ENCODE data around the gene PALMD. TPM values are rescaled to one million over a fixed set of nuclear protein-coding genes. Genes with fewer than 3 reads are reported as not detected.

PALMD gene
- total RNA-seq, 1 donor from 2014 or later, result 123 TPM

DNA sequence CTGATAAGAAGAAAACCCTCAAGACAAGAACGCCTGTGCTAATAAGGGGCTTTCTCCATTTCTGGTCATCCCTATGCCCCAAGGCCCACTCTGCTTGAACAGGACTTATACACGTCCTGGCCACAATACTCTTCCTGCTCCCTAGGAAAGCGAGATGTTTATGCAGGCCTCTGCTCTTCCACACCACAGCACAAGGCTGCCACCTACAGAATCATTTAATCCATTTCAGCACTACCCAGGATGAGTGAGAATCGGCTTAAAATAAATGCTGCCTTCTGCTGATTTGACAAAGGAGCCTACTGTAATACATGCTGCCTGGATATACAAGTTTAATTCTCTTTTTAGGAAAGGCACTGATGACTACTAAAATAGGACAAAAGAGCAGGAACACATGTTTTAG is 91.1 kb downstream of the PALMD start:
- no peaks in the 10 kb centered on the region for H3K9me3 ChIP-seq (replicated peaks)
- no peak overlapping the region for H3K4me3 ChIP-seq
- peak overlapping the region; percentile 14 for H3K27ac ChIP-seq (replicated peaks)
- TF ChIP-seq, protein P1, sequence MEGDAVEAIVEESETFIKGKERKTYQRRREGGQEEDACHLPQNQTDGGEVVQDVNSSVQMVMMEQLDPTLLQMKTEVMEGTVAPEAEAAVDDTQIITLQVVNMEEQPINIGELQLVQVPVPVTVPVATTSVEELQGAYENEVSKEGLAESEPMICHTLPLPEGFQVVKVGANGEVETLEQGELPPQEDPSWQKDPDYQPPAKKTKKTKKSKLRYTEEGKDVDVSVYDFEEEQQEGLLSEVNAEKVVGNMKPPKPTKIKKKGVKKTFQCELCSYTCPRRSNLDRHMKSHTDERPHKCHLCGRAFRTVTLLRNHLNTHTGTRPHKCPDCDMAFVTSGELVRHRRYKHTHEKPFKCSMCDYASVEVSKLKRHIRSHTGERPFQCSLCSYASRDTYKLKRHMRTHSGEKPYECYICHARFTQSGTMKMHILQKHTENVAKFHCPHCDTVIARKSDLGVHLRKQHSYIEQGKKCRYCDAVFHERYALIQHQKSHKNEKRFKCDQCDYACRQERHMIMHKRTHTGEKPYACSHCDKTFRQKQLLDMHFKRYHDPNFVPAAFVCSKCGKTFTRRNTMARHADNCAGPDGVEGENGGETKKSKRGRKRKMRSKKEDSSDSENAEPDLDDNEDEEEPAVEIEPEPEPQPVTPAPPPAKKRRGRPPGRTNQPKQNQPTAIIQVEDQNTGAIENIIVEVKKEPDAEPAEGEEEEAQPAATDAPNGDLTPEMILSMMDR (IDR thresholded peaks at IDR 0.05; ENCODE audit: borderline replicate concordance), result peak; percentile 72
- peaks cover 3% of the 10 kb centered on the region for H3K36me3 ChIP-seq
- peaks cover 7% of the 10 kb centered on the region for H3K4me1 ChIP-seq
- no peak for DNase-seq
- H3K27me3 ChIP-seq (ENCODE audit: low read depth), result no peaks in the 10 kb centered on the region
- intact Hi-C loops (cut with micrococcal nuclease), result no loop called here

DNA sequence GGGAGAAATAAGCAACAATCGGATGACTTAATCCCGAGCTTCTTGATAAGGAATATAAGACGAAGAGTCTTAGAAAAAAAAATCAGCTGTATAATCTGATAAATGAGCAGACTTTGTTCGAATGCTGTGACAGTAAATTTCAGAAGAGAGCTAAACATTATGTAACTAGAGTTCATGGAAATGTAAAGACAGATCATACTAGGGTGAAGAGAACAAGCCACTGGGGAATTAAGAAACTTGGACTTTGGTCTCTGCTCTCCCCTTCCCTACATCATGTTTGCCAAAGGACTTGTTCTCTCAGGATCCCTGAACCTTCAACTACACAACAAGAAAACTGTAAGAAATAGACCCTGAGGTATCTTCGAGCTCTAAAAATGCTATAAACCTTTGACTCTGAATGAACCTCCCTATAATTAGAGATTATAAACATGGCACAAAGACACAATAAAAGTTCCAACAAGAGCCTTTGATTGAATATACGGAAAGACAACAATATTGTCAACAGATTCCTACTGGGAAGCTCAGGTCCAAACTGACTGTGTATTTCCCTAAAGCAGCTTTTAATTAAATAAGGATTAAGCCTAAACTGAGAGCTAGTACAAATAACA is 93.0 kb downstream of the PALMD start:
- intact Hi-C loops (cut with micrococcal nuclease), result no loop called here
- H3K27me3 ChIP-seq (ENCODE audit: low read depth), result no peaks in the 10 kb centered on the region
- H3K9me3 ChIP-seq (replicated peaks), result no peaks in the 10 kb centered on the region
- TF ChIP-seq, protein P1 (IDR thresholded peaks at IDR 0.05; ENCODE audit: borderline replicate concordance), result no peak
- peaks cover 7% of the 10 kb centered on the region for H3K4me1 ChIP-seq
- no peak overlapping the region for H3K27ac ChIP-seq (replicated peaks)
- peaks cover 8% of the 10 kb centered on the region for H3K36me3 ChIP-seq
- DNase-seq, result no peak
- H3K4me3 ChIP-seq, result no peak overlapping the region

DNA sequence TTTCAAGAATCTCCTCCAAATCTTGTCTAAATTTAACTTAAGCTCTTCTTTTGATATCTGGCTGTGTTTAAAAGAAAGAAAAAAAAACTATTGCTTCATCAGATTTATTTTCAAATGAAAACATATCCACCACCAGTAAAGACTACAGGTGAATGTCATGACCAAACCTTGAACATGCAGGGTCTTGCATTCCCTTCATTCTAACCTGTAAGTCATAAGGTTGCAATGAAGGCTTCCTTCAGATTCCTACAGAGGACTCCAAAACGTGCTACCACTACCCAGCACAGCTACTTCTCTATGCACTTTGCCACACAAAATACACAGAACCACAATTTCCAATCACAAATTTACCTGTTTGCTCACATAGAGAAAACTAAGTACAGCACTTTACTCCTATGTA is 94.2 kb downstream of the PALMD start:
- peaks cover 8% of the 10 kb centered on the region for H3K36me3 ChIP-seq
- H3K9me3 ChIP-seq (replicated peaks), result no peaks in the 10 kb centered on the region
- TF ChIP-seq, protein P1 (IDR thresholded peaks at IDR 0.05; ENCODE audit: borderline replicate concordance), result no peak
- no peak for DNase-seq
- no peaks in the 10 kb centered on the region for H3K27me3 ChIP-seq (ENCODE audit: low read depth)
- intact Hi-C loops (cut with micrococcal nuclease), result no loop called here
- peaks cover 7% of the 10 kb centered on the region for H3K4me1 ChIP-seq
- H3K4me3 ChIP-seq, result no peak overlapping the region
- no peak overlapping the region for H3K27ac ChIP-seq (replicated peaks)

Other genes with a start within 250 kb of the PALMD start
- gene FRRS1, start 120.5 kb downstream of the PALMD start, total RNA-seq, result 3.8 TPM
- gene AGL, start 204.2 kb downstream of the PALMD start, total RNA-seq, result 64.3 TPM